Keratinocyte (primary cell): Measurements from ENCODE around the gene ZNF195. TPM values are rescaled to one million over a fixed set of nuclear protein-coding genes. Genes with fewer than 3 reads are reported as not detected.
"Not testable (repeated sequence)": the region's sequence is repeated elsewhere in the genome, so short reads cannot be mapped to it uniquely, and the experiment has no call there.

Experiments
- DNase-seq: peaks from one replicate; pipeline ENCODE4 v3.0.0-alpha.2; 2011; ENCODE audit warnings: low read depth, missing footprints, low spot score
- FAIRE-seq: peaks from 2 replicates; lab custom pipeline; 2011; peaks lifted over from hg19 to GRCh38; lab: Jason Lieb, UNC
- H2AFZ ChIP-seq: 2 replicates; pipeline ENCODE4 v1.6.0; 2012; ENCODE audit warnings: low read length, control low read depth, inconsistent platforms; ENCODE audit not compliant: control insufficient read depth
- H3K27ac ChIP-seq: 2 replicates; pipeline ENCODE4 v1.5.1; 2011; ENCODE audit warnings: low read length; ENCODE audit not compliant: control insufficient read depth, insufficient read depth
- H3K27me3 ChIP-seq: 3 replicates; pipeline ENCODE4 v1.6.0; 2011; ENCODE audit warnings: low read length; ENCODE audit not compliant: control insufficient read depth, insufficient read depth; ENCODE audit errors: extremely low read depth
- H3K36me3 ChIP-seq, 2 experiments: 2 replicates in 1 of 2; 3 replicates in 1 of 2; pipeline ENCODE4 v1.5.1; 2011; ENCODE audit warnings: low read length in 2 of 2, mild to moderate bottlenecking in 1 of 2; ENCODE audit not compliant: control insufficient read depth in 2 of 2, insufficient read depth in 2 of 2; ENCODE audit errors: extremely low read depth in 1 of 2
- H3K4me1 ChIP-seq: 3 replicates; pipeline ENCODE4 v1.5.1; 2011; ENCODE audit warnings: low read length; ENCODE audit not compliant: control insufficient read depth, insufficient read depth; ENCODE audit errors: extremely low read depth
- H3K4me2 ChIP-seq: 3 replicates; pipeline ENCODE4 v1.6.0; 2011; ENCODE audit warnings: low read depth, low read length; ENCODE audit not compliant: control insufficient read depth, insufficient read depth; ENCODE audit errors: extremely low read depth
- H3K4me3 ChIP-seq, 3 experiments: fragments of 200-600 bp in 1 of 3; sonication (generic) in 1 of 3; 2 replicates in 2 of 3; 3 replicates in 1 of 3; pipeline ENCODE4 v1.5.1; 2011 to 2016; ENCODE audit warnings: low read length in 3 of 3, mild to moderate bottlenecking in 3 of 3, control low read depth in 2 of 3, inconsistent platforms in 1 of 3, low read depth in 1 of 3, mixed read lengths in 1 of 3, mixed run types in 1 of 3, moderate library complexity in 1 of 3; ENCODE audit not compliant: control insufficient read depth in 2 of 3, insufficient read depth in 2 of 3; ENCODE audit errors: extremely low read depth in 1 of 3
- H3K79me2 ChIP-seq: 2 replicates; pipeline ENCODE4 v1.6.0; 2012; ENCODE audit warnings: low read length; ENCODE audit not compliant: control insufficient read depth, insufficient read depth
- H3K9ac ChIP-seq: 3 replicates; pipeline ENCODE4 v1.6.0; 2011; ENCODE audit warnings: low read length; ENCODE audit not compliant: control insufficient read depth, insufficient read depth; ENCODE audit errors: extremely low read depth
- H3K9me1 ChIP-seq: 3 replicates; pipeline ENCODE4 v1.6.0; 2011; ENCODE audit warnings: low read length; ENCODE audit not compliant: control insufficient read depth, insufficient read depth; ENCODE audit errors: extremely low read depth
- H3K9me3 ChIP-seq: 2 replicates; pipeline ENCODE4 v1.5.1; 2012; ENCODE audit warnings: low read depth, low read length; ENCODE audit not compliant: control insufficient read depth
- H4K20me1 ChIP-seq: 3 replicates; pipeline ENCODE4 v1.6.0; 2011; ENCODE audit warnings: low read length; ENCODE audit not compliant: control insufficient read depth, insufficient read depth; ENCODE audit errors: extremely low read depth
- CTCF ChIP-seq, 3 experiments: IDR thresholded peaks in 1 of 3; conservative IDR thresholded peaks in 1 of 3; optimal IDR thresholded peaks in 1 of 3; 2 replicates in 2 of 3; 3 replicates in 1 of 3; pipeline versions ENCODE3 to v1.5.1; 2011; ENCODE audit warnings: low read length in 3 of 3, mild to moderate bottlenecking in 3 of 3, moderate library complexity in 2 of 3, control low read depth in 1 of 3, inconsistent platforms in 1 of 3; ENCODE audit not compliant: insufficient read depth in 2 of 3; ENCODE audit errors: extremely low read depth in 1 of 3
- EZH2 ChIP-seq: IDR thresholded peaks from one replicate; pipeline ENCODE4 v1.6.1; 2012; ENCODE audit warnings: inconsistent platforms, mild to moderate bottlenecking, low read length, moderate library complexity
- dilution Hi-C: fragments of 300-500 bp; cut with MboI; formaldehyde crosslinking; loops from one replicate; pipeline ENCODE4 v1.7.0; 2020; ENCODE audit warnings: low sequenced_read_pairs; ENCODE audit not compliant: extremely low pct_ligation_motif_present
- polyA plus RNA-seq, 5 experiments: library from polyadenylated mRNA; depleted of rRNA in 3 of 5; stranded (reverse) in 3 of 5; stranded (forward) in 1 of 5; unstranded in 1 of 5; fragments of >200 nt; gene quantifications; 1 replicate in 1 of 5; 2 replicates in 3 of 5; 3 replicates in 1 of 5; pipeline versions ENCODE4 v1.2.1 to v1.2.3, GENCODE V29; 2011 to 2012; ENCODE audit warnings: missing spikeins in 2 of 5, low read depth in 1 of 5, low replicate concordance in 1 of 5

ZNF195 gene
- polyA plus RNA-seq, 1 donor (not counting 4 experiments of a cell fraction or from before 2014, with no cell fraction given), result 27.4 TPM

DNA sequence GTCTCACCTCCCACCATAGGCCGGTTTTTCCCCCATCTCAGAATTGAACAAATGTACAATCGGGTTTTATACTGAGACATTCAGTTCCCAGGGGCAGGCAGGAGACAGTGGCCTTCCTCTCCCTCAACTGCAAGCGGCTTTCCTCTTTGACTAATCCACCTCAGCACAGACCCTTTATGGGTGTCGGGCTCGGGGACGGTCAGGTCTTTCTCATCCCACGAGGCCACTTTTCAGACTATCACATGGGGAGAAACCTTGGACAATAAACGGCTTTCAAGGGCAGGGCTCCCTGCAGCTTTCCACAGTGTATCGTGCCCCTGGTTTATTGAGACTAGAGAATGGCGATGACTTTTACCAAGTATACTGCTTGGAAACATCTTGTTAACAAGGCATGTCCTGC lies 16.0 kb upstream of the ZNF195 start:
- H3K9ac ChIP-seq, H3K27ac ChIP-seq, DNase-seq, H3K4me1 ChIP-seq, H4K20me1 ChIP-seq, H3K9me1 ChIP-seq, H3K9me3 ChIP-seq, H3K4me3 ChIP-seq, H2AFZ ChIP-seq, H3K36me3 ChIP-seq, H3K27me3 ChIP-seq, H3K79me2 ChIP-seq, H3K4me2 ChIP-seq, dilution Hi-C loops, FAIRE-seq: not testable (repeated sequence)

GRCh38 chr11:3393450-3393849 lies 14.5 kb upstream of the ZNF195 start:
- H3K4me3 ChIP-seq, H3K9ac ChIP-seq, H3K4me1 ChIP-seq, FAIRE-seq, H3K27ac ChIP-seq, H4K20me1 ChIP-seq, H3K9me3 ChIP-seq, H3K4me2 ChIP-seq, dilution Hi-C loops, DNase-seq, H3K9me1 ChIP-seq, H3K79me2 ChIP-seq, H2AFZ ChIP-seq, H3K27me3 ChIP-seq, H3K36me3 ChIP-seq: not testable (repeated sequence)

- no peaks in the 10 kb centered on the region for H3K9me3 ChIP-seq
- dilution Hi-C loops, result no loop called here
- no peaks in the 10 kb centered on the region for H3K9me1 ChIP-seq
- no peak overlapping the region for H2AFZ ChIP-seq
- H3K79me2 ChIP-seq, result peaks cover 11% of the 10 kb centered on the region
- H3K4me1 ChIP-seq, result no peaks in the 10 kb centered on the region
- H4K20me1 ChIP-seq, result no peaks in the 10 kb centered on the region
- no peak overlapping the region for H3K27ac ChIP-seq
- H3K9ac ChIP-seq, result no peak overlapping the region
- H3K4me3 ChIP-seq, result no peak overlapping the region
- no peak overlapping the region for H3K4me2 ChIP-seq
- FAIRE-seq (no peak), DNase-seq (no peak)
- no peak for TF ChIP-seq CTCF (optimal IDR thresholded peaks at IDR 0.05 in 1 of 3, IDR thresholded peaks at IDR 0.05 in 1 of 3, conservative IDR thresholded peaks at IDR 0.05 in 1 of 3; ENCODE audit: extremely low read depth in 1 of 3, insufficient read depth in 2 of 3, low read length in 3 of 3)
- TF ChIP-seq EZH2, result no peak
- no peaks in the 10 kb centered on the region for H3K36me3 ChIP-seq
- no peaks in the 10 kb centered on the region for H3K27me3 ChIP-seq
These were observed 3.8 kb upstream of the ZNF195 start for GRCh38 chr11:3382613-3383285.
